Parathyroid adenoma (tissue), 2 donors: Measurements from ENCODE around the gene FAM222B.
"Not testable (repeated sequence)": the region's sequence is repeated elsewhere in the genome, so short reads cannot be mapped to it uniquely, and the experiment has no call there.

ENCODE experiments used
- H2AFZ ChIP-seq: fragments of 300-600 bp; sonication (generic); one replicate; pipeline ENCODE4 v1.7.0; 2017; ENCODE audit warnings: antibody characterized with exemption, mild to moderate bottlenecking
- H3K27ac ChIP-seq: fragments of 300-600 bp; sonication (generic); one replicate; pipeline ENCODE4 v1.7.0; 2017
- H3K27me3 ChIP-seq: fragments of 300-600 bp; sonication (generic); one replicate; pipeline ENCODE4 v1.7.0; 2017; ENCODE audit warnings: low read length; ENCODE audit not compliant: control insufficient read depth, insufficient read depth
- H3K36me3 ChIP-seq: fragments of 300-600 bp; sonication (generic); one replicate; pipeline ENCODE4 v1.7.0; 2017; ENCODE audit warnings: low read length; ENCODE audit not compliant: control insufficient read depth, insufficient read depth
- H3K4me1 ChIP-seq: fragments of 300-600 bp; sonication (generic); one replicate; pipeline ENCODE4 v1.7.0; 2017; ENCODE audit warnings: control low read depth
- H3K4me2 ChIP-seq: fragments of 300-600 bp; sonication (generic); one replicate; pipeline ENCODE4 v1.7.0; 2017; ENCODE audit warnings: low read length
- H3K4me3 ChIP-seq: fragments of 300-600 bp; sonication (generic); one replicate; pipeline ENCODE4 v1.7.0; 2017; ENCODE audit warnings: low read depth, low read length
- H3K79me2 ChIP-seq: fragments of 300-600 bp; sonication (generic); one replicate; pipeline ENCODE4 v1.7.0; 2017; ENCODE audit warnings: control low read depth
- H3K9ac ChIP-seq: fragments of 300-600 bp; sonication (generic); one replicate; pipeline ENCODE4 v1.7.0; 2017; ENCODE audit warnings: mild to moderate bottlenecking
- H3K9me3 ChIP-seq: fragments of 300-600 bp; sonication (generic); one replicate; pipeline ENCODE4 v1.7.0; 2017; ENCODE audit warnings: low read length; ENCODE audit not compliant: control insufficient read depth
- TF ChIP-seq, protein P1 (sequence below): fragments of 300-600 bp; sonication (generic); IDR thresholded peaks from one replicate; pipeline ENCODE4 v1.7.0; 2017; ENCODE audit warnings: antibody characterized with exemption, mild to moderate bottlenecking
- donor health status: primary hyperparathyroidism.

FAM222B gene

DNA sequence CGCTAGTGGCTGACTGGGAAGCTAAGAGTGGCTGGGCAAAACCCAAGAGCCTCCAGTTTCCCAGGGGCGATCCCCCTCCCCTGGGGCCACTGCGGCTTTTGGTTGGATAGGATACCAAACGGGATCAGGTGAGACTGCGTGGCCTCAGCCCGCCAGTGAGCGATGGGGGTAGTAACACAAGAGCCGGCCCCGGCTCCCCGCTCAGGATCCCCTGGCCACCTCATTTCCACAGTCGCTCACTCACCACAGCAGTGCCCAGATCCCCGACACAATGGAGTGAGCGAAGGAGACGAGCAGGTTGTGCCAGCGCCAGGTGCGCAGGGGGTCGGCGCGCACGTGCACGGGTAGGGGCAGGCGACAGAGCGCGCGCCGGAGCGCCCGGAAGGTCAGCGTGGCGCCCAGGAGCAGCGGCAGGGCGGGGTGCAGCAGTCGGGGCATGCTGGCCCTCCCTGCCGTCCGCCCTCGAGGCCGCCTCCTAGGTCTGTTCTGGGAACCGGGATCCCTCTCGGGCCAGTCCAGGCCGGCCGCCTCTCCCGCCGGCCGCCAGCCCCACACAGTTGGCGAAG lies 116.8 kb downstream of the FAM222B start:
- Histone ChIP-seq H3K36me3 (no peaks in the 10 kb centered on the region), H3K4me1 (peaks cover 28% of the 10 kb centered on the region), H3K4me3 (peak overlapping the region; percentile 37), H3K9me3 (no peaks in the 10 kb centered on the region), H3K4me2 (peak overlapping the region; percentile 100), H3K79me2 (peaks cover 2% of the 10 kb centered on the region), H2AFZ (peak overlapping the region; percentile 99), H3K27ac (peak overlapping the region; percentile 36), H3K9ac (no peak overlapping the region), H3K27me3 (no peaks in the 10 kb centered on the region)
- TF ChIP-seq, protein P1, sequence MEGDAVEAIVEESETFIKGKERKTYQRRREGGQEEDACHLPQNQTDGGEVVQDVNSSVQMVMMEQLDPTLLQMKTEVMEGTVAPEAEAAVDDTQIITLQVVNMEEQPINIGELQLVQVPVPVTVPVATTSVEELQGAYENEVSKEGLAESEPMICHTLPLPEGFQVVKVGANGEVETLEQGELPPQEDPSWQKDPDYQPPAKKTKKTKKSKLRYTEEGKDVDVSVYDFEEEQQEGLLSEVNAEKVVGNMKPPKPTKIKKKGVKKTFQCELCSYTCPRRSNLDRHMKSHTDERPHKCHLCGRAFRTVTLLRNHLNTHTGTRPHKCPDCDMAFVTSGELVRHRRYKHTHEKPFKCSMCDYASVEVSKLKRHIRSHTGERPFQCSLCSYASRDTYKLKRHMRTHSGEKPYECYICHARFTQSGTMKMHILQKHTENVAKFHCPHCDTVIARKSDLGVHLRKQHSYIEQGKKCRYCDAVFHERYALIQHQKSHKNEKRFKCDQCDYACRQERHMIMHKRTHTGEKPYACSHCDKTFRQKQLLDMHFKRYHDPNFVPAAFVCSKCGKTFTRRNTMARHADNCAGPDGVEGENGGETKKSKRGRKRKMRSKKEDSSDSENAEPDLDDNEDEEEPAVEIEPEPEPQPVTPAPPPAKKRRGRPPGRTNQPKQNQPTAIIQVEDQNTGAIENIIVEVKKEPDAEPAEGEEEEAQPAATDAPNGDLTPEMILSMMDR, result no peak

- H3K27ac ChIP-seq, result peak overlapping the region; percentile 36
- H3K79me2 ChIP-seq, result peaks cover 5% of the 10 kb centered on the region
- peak overlapping the region; percentile 99 for H2AFZ ChIP-seq
- TF ChIP-seq, protein P1, result no peak
- no peaks in the 10 kb centered on the region for H3K9me3 ChIP-seq
- no peaks in the 10 kb centered on the region for H3K27me3 ChIP-seq
- H3K4me1 ChIP-seq, result peaks cover 28% of the 10 kb centered on the region
- H3K36me3 ChIP-seq, result no peaks in the 10 kb centered on the region
- H3K9ac ChIP-seq, result no peak overlapping the region
- H3K4me3 ChIP-seq, result peak overlapping the region; percentile 37
- H3K4me2 ChIP-seq, result peak overlapping the region; percentile 100
Measured at GRCh38 chr17:28725166-28725659, 117.4 kb downstream of the FAM222B start.

DNA sequence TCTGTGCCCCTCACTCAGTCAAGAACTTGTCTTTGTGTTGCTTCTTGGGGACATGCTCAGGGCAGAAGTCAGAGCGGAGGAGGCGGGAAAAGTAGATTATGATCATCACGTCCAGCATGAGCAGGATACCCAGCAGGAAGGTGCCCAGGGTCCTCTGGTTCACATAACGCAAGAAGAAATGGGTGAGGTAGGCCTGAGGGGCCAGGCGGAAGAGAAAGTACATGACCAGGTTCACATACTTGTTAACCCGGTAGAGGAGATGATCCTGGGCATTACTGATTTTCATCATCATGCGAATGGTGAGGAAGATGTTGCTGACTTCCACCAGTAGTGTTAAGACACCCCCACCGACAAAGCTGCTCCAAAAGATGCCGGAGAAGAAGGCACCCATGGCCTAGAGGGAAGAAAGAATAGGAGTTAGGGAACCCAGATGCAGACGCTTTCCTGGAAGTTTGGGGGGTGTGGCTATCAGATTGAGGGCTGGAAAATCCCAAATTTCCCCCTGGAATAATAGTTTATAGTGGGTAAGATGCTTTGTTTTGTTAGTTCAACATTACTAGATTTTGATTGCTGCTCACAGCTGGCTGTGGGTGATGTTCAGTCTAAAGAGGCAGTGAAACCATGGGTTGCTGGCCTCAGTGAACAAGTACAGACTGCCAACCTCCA lies 118.0 kb downstream of the FAM222B start:
- H3K4me3 ChIP-seq, result no peak overlapping the region
- peaks cover 8% of the 10 kb centered on the region for H3K79me2 ChIP-seq
- H3K36me3 ChIP-seq, result no peaks in the 10 kb centered on the region
- no peaks in the 10 kb centered on the region for H3K27me3 ChIP-seq
- H3K4me1 ChIP-seq, result peaks cover 28% of the 10 kb centered on the region
- TF ChIP-seq, protein P1, result no peak
- no peak overlapping the region for H3K9ac ChIP-seq
- no peaks in the 10 kb centered on the region for H3K9me3 ChIP-seq
- no peak overlapping the region for H2AFZ ChIP-seq
- H3K27ac ChIP-seq, result no peak overlapping the region
- H3K4me2 ChIP-seq, result no peak overlapping the region

GRCh38 chr17:28723836-28724499 lies 118.6 kb downstream of the FAM222B start:
- not testable (repeated sequence) for H3K4me2 ChIP-seq, H2AFZ ChIP-seq, H3K27me3 ChIP-seq, H3K9ac ChIP-seq, H3K4me3 ChIP-seq, H3K36me3 ChIP-seq, H3K27ac ChIP-seq, H3K79me2 ChIP-seq, H3K9me3 ChIP-seq
- peaks cover 32% of the 10 kb centered on the region for H3K4me1 ChIP-seq

DNA sequence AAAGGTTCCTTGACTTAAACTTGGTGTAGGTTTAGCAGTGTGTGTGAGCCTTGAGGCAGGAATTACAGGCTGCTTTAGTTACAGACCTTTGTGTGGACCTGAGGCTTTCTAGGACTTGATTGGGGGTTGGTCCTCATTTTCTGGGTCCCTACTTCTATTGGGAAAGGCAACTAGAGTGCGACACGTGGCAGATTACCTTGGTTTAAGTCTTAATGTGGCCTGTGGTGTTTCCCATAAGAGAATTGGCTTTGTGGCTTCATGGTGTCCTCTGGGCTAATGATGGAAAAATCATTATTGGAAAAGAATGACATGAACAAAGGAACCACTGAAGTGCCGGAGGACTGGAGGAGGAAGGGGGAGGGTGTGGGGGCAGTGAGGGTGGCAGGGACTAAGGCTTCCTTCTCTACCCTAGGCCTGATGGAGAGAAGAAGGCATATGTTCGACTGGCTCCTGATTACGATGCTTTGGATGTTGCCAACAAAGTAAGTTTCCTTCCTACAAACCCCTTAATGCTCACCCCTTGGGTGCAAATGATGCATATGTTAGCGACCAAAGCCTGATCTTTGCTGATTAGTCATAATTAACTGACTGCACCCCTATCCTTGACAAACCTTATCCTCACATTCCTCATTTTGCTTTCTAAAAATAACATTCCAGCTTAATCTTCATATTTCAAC lies 119.3 kb downstream of the FAM222B start:
- TF ChIP-seq, protein P1, result no peak
- no peaks in the 10 kb centered on the region for H3K9me3 ChIP-seq

More for the DNA sequence above, 119.3 kb downstream of the FAM222B start:
- Histone ChIP-seq H3K36me3 (no peaks in the 10 kb centered on the region), H3K27ac (no peak overlapping the region), H3K4me3 (no peak overlapping the region), H2AFZ (no peak overlapping the region), H3K79me2 (peaks cover 8% of the 10 kb centered on the region), H3K9ac (no peak overlapping the region), H3K27me3 (no peaks in the 10 kb centered on the region), H3K4me2 (no peak overlapping the region), H3K4me1 (peaks cover 36% of the 10 kb centered on the region)
